Cerebellar nuclear complex (tissue), 1 donor: Measurements from ENCODE around the gene CDRT4.
A peak's percentile ranks its signal among the peaks of the same experiment; 100 is the strongest.

ENCODE experiments used
- DNase-seq, 2 experiments: peaks; one replicate each; lab custom pipeline; 2025; lab: John Stamatoyannopoulos, UW

Gene CDRT4

GRCh38 chr17:15431766-15432165, 35.7 kb downstream of the CDRT4 start:
- no peak for DNase-seq

- DNase-seq = no peak
These were observed 36.2 kb downstream of the CDRT4 start for GRCh38 chr17:15431196-15431595.

- DNase-seq = no peak
These were observed 42.9 kb downstream of the CDRT4 start for GRCh38 chr17:15424521-15424920.

GRCh38 chr17:15422392-15422965, 44.9 kb downstream of the CDRT4 start:
- no peak for DNase-seq

GRCh38 chr17:15418781-15419180, 48.6 kb downstream of the CDRT4 start:
- no peak for DNase-seq

GRCh38 chr17:15414532-15415306, 52.7 kb downstream of the CDRT4 start:
- DNase-seq = peak; percentile 24 to 47

GRCh38 chr17:15413101-15413771, 54.2 kb downstream of the CDRT4 start:
- DNase-seq = no peak

- no peak for DNase-seq
These were observed 54.8 kb downstream of the CDRT4 start for GRCh38 chr17:15412606-15413005.

GRCh38 chr17:15411384-15412198, 55.8 kb downstream of the CDRT4 start:
- no peak for DNase-seq

- DNase-seq = no peak
These were observed 57.6 kb downstream of the CDRT4 start for GRCh38 chr17:15409721-15410250.

GRCh38 chr17:15408803-15409202, 58.6 kb downstream of the CDRT4 start:
- no peak for DNase-seq

GRCh38 chr17:15406081-15406480, 61.3 kb downstream of the CDRT4 start:
- DNase-seq = no peak

GRCh38 chr17:15405058-15405415, 62.4 kb downstream of the CDRT4 start:
- DNase-seq = no peak

- no peak for DNase-seq
These were observed 63.0 kb downstream of the CDRT4 start for GRCh38 chr17:15404106-15405057.

GRCh38 chr17:15403276-15403939, 64.0 kb downstream of the CDRT4 start:
- DNase-seq = no peak

- no peak for DNase-seq
These were observed 68.0 kb downstream of the CDRT4 start for GRCh38 chr17:15399443-15399842.

- DNase-seq = no peak
These were observed 68.6 kb downstream of the CDRT4 start for GRCh38 chr17:15398736-15399331.

- no peak for DNase-seq
These were observed 69.1 kb downstream of the CDRT4 start for GRCh38 chr17:15398291-15398690.

GRCh38 chr17:15397620-15398019, 69.8 kb downstream of the CDRT4 start:
- no peak for DNase-seq

GRCh38 chr17:15395091-15395490, 72.3 kb downstream of the CDRT4 start:
- DNase-seq = no peak
